GM20000 (cell line): Measurements from ENCODE around the gene C20orf173.

ENCODE experiments used
- DNase-seq: peaks from one replicate; pipeline ENCODE4 v3.0.0; 2012; ENCODE audit warnings: low spot score
- TF ChIP-seq, protein P1 (sequence below): IDR thresholded peaks from 2 replicates; pipeline ENCODE4 v1.5.1; 2012; ENCODE audit warnings: mild to moderate bottlenecking, control low read depth; ENCODE audit errors: extremely low read depth, missing control alignments

C20orf173 gene

GRCh38 chr20:35487479-35487878 lies 42.0 kb downstream of the C20orf173 start:
- no peak for DNase-seq
- TF ChIP-seq, protein P1, sequence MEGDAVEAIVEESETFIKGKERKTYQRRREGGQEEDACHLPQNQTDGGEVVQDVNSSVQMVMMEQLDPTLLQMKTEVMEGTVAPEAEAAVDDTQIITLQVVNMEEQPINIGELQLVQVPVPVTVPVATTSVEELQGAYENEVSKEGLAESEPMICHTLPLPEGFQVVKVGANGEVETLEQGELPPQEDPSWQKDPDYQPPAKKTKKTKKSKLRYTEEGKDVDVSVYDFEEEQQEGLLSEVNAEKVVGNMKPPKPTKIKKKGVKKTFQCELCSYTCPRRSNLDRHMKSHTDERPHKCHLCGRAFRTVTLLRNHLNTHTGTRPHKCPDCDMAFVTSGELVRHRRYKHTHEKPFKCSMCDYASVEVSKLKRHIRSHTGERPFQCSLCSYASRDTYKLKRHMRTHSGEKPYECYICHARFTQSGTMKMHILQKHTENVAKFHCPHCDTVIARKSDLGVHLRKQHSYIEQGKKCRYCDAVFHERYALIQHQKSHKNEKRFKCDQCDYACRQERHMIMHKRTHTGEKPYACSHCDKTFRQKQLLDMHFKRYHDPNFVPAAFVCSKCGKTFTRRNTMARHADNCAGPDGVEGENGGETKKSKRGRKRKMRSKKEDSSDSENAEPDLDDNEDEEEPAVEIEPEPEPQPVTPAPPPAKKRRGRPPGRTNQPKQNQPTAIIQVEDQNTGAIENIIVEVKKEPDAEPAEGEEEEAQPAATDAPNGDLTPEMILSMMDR: no peak

DNA sequence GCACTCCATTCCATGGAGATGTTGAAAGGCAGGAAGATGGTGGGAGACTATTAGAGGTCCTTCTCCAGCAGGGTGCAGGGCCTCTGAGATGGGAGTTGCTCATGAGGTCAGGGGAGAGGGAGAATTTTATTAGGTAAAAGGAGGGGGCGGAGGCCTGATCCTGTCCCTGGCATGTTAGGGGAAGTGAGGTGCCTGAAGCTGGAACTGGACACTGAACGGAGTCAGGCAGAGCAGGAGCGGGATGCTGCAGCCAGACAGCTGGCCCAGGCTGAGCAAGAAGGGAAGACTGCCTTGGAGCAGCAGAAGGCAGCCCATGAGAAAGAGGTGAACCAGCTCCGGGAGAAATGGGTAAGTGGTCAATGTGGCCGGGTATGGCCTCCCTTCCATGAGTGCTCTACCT lies 49.7 kb downstream of the C20orf173 start:
- TF ChIP-seq, protein P1: no peak
- DNase-seq: no peak

DNA sequence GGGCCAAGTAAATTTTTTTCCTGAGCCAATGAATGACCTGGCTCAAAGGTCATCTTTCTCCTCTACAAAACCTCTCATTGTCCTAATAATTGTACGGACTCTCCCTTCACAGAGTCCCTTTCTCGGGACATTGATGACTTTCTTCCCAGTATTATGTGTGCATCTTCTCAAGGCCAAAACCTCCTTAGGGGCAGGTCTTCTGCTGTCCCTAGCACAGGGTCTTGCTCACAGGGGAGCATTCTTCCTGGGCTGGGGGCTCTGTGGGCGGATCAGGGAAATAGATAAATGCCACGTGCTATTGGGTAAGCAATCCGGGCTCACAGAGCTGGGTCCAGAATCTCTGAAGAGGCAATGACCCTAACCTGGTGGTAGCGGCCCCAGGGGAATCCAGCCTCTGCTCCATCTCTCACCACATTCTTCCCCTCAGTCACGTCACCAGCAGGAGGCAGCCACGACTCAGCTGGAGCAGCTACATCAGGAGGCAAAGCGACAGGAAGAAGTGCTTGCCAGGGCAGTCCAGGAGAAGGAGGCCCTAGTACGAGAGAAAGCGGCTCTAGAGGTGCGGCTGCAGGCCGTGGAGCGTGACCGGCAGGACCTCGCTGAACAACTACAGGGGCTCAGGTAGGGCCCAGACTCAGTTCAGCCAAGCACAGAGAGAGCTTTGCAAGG lies 50.5 kb downstream of the C20orf173 start:
- DNase-seq: no peak

More for the DNA sequence above, 50.5 kb downstream of the C20orf173 start:
- TF ChIP-seq, protein P1: no peak
